Measurements from ENCODE around the gene PRMT1. TPM values are rescaled to one million over a fixed set of nuclear protein-coding genes. Genes with fewer than 3 reads are reported as not detected.
A peak's percentile ranks its signal among the peaks of the same experiment; 100 is the strongest.

The PRMT1 gene
- total RNA-seq, 4 donors from 2014 or later, result 78.5 to 274 (median 217) TPM

GRCh38 chr19:49684251-49684982 is 7.3 kb downstream of the PRMT1 start:
- Histone ChIP-seq H3K27me3 (no peaks in the 10 kb centered on the region), H3K4me3 (no peak overlapping the region), H3K9me3 (no peaks in the 10 kb centered on the region), H3K4me1 (peaks cover 0 to 4% of the 10 kb centered on the region in 2 donors), H3K36me3 (no peaks in the 10 kb centered on the region), H3K27ac (no peak overlapping the region)
- TF ChIP-seq, protein P1, sequence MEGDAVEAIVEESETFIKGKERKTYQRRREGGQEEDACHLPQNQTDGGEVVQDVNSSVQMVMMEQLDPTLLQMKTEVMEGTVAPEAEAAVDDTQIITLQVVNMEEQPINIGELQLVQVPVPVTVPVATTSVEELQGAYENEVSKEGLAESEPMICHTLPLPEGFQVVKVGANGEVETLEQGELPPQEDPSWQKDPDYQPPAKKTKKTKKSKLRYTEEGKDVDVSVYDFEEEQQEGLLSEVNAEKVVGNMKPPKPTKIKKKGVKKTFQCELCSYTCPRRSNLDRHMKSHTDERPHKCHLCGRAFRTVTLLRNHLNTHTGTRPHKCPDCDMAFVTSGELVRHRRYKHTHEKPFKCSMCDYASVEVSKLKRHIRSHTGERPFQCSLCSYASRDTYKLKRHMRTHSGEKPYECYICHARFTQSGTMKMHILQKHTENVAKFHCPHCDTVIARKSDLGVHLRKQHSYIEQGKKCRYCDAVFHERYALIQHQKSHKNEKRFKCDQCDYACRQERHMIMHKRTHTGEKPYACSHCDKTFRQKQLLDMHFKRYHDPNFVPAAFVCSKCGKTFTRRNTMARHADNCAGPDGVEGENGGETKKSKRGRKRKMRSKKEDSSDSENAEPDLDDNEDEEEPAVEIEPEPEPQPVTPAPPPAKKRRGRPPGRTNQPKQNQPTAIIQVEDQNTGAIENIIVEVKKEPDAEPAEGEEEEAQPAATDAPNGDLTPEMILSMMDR (IDR thresholded peaks at IDR 0.05), result no peak
- TF ChIP-seq POLR2A (IDR thresholded peaks at IDR 0.05), result no peak
- intact Hi-C loops (cut with DNase I; ENCODE audit: low total_unique reads), result no loop called here
- no peak for DNase-seq

GRCh38 chr19:49684983-49685553 is 8.0 kb downstream of the PRMT1 start:
- Histone ChIP-seq H3K9me3 (no peaks in the 10 kb centered on the region), H3K27ac (no peak overlapping the region), H3K27me3 (no peaks in the 10 kb centered on the region), H3K4me1 (peaks cover 0 to 7% of the 10 kb centered on the region in 2 donors), H3K4me3 (no peak overlapping the region), H3K36me3 (no peaks in the 10 kb centered on the region)
- intact Hi-C loops (cut with DNase I; ENCODE audit: low total_unique reads), result no loop called here
- TF ChIP-seq POLR2A (IDR thresholded peaks at IDR 0.05), result no peak
- TF ChIP-seq, protein P1 (IDR thresholded peaks at IDR 0.05), result no peak
- DNase-seq, result no peak

DNA sequence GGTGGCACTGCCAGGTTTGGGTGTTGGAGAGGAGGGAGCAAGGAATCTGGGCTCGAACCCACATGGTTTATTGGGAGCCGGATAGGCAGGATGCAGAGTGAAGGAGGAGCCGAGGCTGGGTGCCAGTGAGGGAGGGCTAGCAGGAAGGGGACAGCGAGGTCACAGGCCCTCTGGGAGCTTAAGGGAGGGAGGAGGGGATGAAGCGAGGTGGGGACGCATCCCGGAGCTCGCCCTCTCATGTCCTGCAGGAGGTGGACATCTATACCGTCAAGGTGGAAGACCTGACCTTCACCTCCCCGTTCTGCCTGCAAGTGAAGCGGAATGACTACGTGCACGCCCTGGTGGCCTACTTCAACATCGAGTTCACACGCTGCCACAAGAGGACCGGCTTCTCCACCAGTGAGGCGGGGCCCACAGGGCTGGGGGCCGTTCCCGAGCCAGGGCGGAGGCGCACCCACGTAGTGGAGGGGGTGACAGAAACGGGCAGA is 8.8 kb downstream of the PRMT1 start:
- Histone ChIP-seq H3K27ac (peak overlapping the region in 1 of 2 donors; percentile 8), H3K27me3 (no peaks in the 10 kb centered on the region), H3K36me3 (no peaks in the 10 kb centered on the region), H3K4me1 (peaks cover 0 to 7% of the 10 kb centered on the region in 2 donors), H3K9me3 (no peaks in the 10 kb centered on the region), H3K4me3 (no peak overlapping the region)
- TF ChIP-seq POLR2A (IDR thresholded peaks at IDR 0.05), result no peak
- TF ChIP-seq, protein P1 (IDR thresholded peaks at IDR 0.05), result no peak
- intact Hi-C loops (cut with DNase I; ENCODE audit: low total_unique reads), result no loop called here
- no peak for DNase-seq

- intact Hi-C loops (cut with DNase I; ENCODE audit: low total_unique reads), result no loop called here
- no peak for DNase-seq
- no peaks in the 10 kb centered on the region for H3K9me3 ChIP-seq
- no peak overlapping the region for H3K4me3 ChIP-seq
- no peaks in the 10 kb centered on the region for H3K36me3 ChIP-seq
- no peak for TF ChIP-seq POLR2A (IDR thresholded peaks at IDR 0.05)
- TF ChIP-seq, protein P1 (IDR thresholded peaks at IDR 0.05), result no peak
- H3K4me1 ChIP-seq, result peaks cover 0 to 7% of the 10 kb centered on the region in 2 donors
- H3K27ac ChIP-seq, result peak overlapping the region in 1 of 2 donors; percentile 8
- H3K27me3 ChIP-seq, result no peaks in the 10 kb centered on the region
Measured at GRCh38 chr19:49686503-49687088, 9.5 kb downstream of the PRMT1 start.

DNA sequence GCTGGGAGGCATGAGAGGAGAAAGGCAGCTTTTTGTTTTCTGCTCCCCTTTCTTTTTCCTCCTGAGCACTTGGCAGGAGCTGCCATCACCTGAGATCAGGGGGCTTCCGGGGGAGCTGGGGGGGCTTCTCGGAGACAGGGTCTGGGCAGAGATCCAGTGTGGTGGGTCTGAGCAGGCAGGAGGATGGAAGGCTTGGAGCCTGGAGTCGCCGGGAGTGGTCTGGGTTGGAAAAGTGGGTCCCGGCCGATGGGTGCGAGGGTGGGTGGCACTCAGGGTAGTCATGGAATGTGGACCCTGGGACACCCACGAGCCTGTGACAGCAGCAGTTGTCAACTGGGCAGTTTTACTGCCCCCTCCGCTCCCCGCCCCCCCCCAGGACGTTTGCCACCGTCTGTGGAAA is 10.1 kb downstream of the PRMT1 start:
- Histone ChIP-seq H3K4me3 (no peak overlapping the region), H3K9me3 (no peaks in the 10 kb centered on the region), H3K36me3 (no peaks in the 10 kb centered on the region), H3K27ac (peak overlapping the region in 1 of 2 donors; percentile 71), H3K27me3 (no peaks in the 10 kb centered on the region), H3K4me1 (peaks cover 0 to 7% of the 10 kb centered on the region in 2 donors)
- no peak for DNase-seq
- no peak for TF ChIP-seq POLR2A (IDR thresholded peaks at IDR 0.05)
- TF ChIP-seq, protein P1 (IDR thresholded peaks at IDR 0.05), result no peak
- intact Hi-C loops (cut with DNase I; ENCODE audit: low total_unique reads), result no loop called here

Measured in uterus (tissue), 4 donors.